GM12873 (cell line): Measurements from ENCODE around the gene GRSF1.

Source experiments
- CTCF ChIP-seq: IDR thresholded peaks from 2 replicates; pipeline ENCODE4 v1.5.1; 2012; ENCODE audit warnings: low read depth, mild to moderate bottlenecking, moderate library complexity, low read length, control low read depth; ENCODE audit not compliant: insufficient read depth; ENCODE audit errors: missing control alignments

GRSF1 gene

GRCh38 chr4:70772929-70773555 is 66.6 kb downstream of the GRSF1 start:
- no peak for TF ChIP-seq CTCF

GRCh38 chr4:70768301-70768948 is 71.3 kb downstream of the GRSF1 start:
- TF ChIP-seq CTCF: no peak
